ENCODE data around the gene RBPJL. TPM values are rescaled to one million over a fixed set of nuclear protein-coding genes. Genes with fewer than 3 reads are reported as not detected.

Gene RBPJL
- total and polyA plus RNA-seq, 2 of the 13 experiments (the other 11 are each of a cell fraction or from before 2014, with no cell fraction given), result not detected

GRCh38 chr20:45340951-45341350, 34.3 kb downstream of the RBPJL start (continued):
- TF ChIP-seq FOXK1 (CRISPR knock-in tag; IDR thresholded peaks at IDR 0.05; ENCODE audit: borderline replicate concordance, low read depth) (no peak), ZNF414 (CRISPR knock-in tag; IDR thresholded peaks at IDR 0.05) (peak; percentile 76; the same call in 1 of the 2 replicates), ZNF350 (CRISPR knock-in tag; IDR thresholded peaks at IDR 0.05; ENCODE audit: borderline replicate concordance, low read depth) (no peak), ZBTB20 (CRISPR knock-in tag; IDR thresholded peaks at IDR 0.05; ENCODE audit: borderline replicate concordance, low read depth) (no peak), TFE3 (CRISPR knock-in tag; IDR thresholded peaks at IDR 0.05) (0 out of 2 replicates have a peak, but pooled peaks have one; percentile 43), ZNF652 (CRISPR knock-in tag; IDR thresholded peaks at IDR 0.05; ENCODE audit: borderline replicate concordance, low read depth) (peak; percentile 95), RNF219 (CRISPR knock-in tag; IDR thresholded peaks at IDR 0.05) (no peak), ZFX (CRISPR knock-in tag; IDR thresholded peaks at IDR 0.05; ENCODE audit: low read depth) (peak; percentile 45), REPIN1 (CRISPR knock-in tag; IDR thresholded peaks at IDR 0.05; ENCODE audit: borderline replicate concordance, low read depth) (no peak), NR2F1 (CRISPR knock-in tag; IDR thresholded peaks at IDR 0.05) (no peak), ZFP82 (CRISPR knock-in tag; IDR thresholded peaks at IDR 0.05; ENCODE audit: borderline replicate concordance) (no peak), ARID3A (IDR thresholded peaks at IDR 0.05; ENCODE audit: low read depth, low read length) (0 out of 2 replicates have a peak, but pooled peaks have one; percentile 5), ZMAT5 (CRISPR knock-in tag; IDR thresholded peaks at IDR 0.05; ENCODE audit: borderline replicate concordance, low read depth) (no peak), SOX13 (IDR thresholded peaks at IDR 0.05) (no peak), SOX13 (CRISPR knock-in tag; conservative IDR thresholded peaks at IDR 0.05 in 1 of 2, IDR thresholded peaks at IDR 0.05 in 1 of 2) (peak in 1 of 2 experiments; percentile 26; a peak in 1 of 4 replicates), MLX (CRISPR knock-in tag; IDR thresholded peaks at IDR 0.05) (peak; percentile 69; the same call in 1 of the 2 replicates), TEAD3 (CRISPR knock-in tag; optimal IDR thresholded peaks at IDR 0.05; ENCODE audit: borderline replicate concordance) (peak; percentile 17), USF2 (IDR thresholded peaks at IDR 0.05; ENCODE audit: low read depth, low read length) (peak; percentile 91), USF2 (CRISPR knock-in tag; IDR thresholded peaks at IDR 0.05; ENCODE audit: borderline replicate concordance) (peak; percentile 90; the same call in 1 of the 2 replicates), ZBTB7B (CRISPR knock-in tag; IDR thresholded peaks at IDR 0.05) (no peak)

Measured in HepG2 (cell line).